GM20000 (cell line): Measurements from ENCODE around the gene JCAD.

ENCODE experiments used
- DNase-seq: peaks from one replicate; pipeline ENCODE4 v3.0.0; 2012; ENCODE audit warnings: low spot score
- TF ChIP-seq, protein P1 (sequence below): IDR thresholded peaks from 2 replicates; pipeline ENCODE4 v1.5.1; 2012; ENCODE audit warnings: mild to moderate bottlenecking, control low read depth; ENCODE audit errors: extremely low read depth, missing control alignments

The JCAD gene

DNA sequence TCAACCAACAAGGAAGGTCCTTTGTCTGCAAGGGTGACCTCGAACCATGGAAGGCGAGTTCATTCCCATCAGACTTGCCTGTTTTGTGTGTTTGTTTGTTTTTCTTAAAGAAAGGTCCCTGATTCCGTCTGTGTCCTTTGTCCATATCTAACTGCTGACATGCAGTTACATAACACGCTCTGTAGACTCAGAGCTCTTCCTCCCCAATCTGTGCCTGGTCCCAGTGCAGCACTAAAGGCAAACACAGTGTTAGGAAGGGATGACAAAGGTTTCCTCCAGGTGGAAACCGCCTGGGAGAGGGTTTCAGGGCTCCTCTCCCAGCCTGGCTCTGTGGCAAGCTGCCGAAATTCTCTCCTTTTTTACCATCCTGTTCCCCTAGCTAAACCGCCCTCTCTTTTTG, 13.4 kb downstream of the JCAD start:
- no peak for DNase-seq
- TF ChIP-seq, protein P1, sequence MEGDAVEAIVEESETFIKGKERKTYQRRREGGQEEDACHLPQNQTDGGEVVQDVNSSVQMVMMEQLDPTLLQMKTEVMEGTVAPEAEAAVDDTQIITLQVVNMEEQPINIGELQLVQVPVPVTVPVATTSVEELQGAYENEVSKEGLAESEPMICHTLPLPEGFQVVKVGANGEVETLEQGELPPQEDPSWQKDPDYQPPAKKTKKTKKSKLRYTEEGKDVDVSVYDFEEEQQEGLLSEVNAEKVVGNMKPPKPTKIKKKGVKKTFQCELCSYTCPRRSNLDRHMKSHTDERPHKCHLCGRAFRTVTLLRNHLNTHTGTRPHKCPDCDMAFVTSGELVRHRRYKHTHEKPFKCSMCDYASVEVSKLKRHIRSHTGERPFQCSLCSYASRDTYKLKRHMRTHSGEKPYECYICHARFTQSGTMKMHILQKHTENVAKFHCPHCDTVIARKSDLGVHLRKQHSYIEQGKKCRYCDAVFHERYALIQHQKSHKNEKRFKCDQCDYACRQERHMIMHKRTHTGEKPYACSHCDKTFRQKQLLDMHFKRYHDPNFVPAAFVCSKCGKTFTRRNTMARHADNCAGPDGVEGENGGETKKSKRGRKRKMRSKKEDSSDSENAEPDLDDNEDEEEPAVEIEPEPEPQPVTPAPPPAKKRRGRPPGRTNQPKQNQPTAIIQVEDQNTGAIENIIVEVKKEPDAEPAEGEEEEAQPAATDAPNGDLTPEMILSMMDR: no peak

DNA sequence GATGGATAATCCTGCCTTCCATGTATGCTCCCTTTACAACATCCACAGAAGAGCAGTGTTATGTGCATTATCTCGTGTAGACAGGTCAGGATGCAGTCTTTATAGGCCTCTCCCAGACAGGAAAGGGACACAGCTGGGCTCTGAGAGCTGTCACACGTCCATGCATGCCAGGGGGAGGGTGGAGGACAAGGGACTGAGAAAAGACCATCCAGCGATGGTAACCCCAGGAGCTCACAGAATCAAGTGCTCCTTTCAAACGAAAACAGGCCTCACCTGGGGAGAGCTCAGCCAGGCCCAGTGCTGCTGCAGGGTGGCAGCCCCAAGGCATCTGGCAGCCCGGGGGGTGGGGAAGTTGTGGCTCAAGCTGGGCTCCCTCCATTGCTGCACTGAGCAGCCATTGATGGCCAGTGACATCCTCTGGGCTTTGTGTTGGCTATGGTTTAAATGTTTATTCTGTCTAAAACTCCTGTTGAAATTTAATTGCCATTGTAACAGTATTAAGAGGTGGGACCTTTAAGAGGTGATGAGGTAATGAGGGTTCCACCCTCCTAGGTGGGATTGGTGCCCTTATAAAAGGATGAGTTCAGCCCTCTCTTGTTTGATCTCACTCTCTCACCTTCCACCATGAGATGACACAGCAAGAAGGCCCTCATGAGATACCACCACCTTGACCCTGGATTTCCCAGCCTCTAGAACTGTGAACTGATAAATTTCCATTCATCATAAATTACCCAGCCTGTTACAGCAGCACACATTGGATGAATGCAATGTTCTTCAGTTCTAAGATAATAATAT, 15.7 kb downstream of the JCAD start:
- DNase-seq: no peak
- TF ChIP-seq, protein P1: no peak

DNA sequence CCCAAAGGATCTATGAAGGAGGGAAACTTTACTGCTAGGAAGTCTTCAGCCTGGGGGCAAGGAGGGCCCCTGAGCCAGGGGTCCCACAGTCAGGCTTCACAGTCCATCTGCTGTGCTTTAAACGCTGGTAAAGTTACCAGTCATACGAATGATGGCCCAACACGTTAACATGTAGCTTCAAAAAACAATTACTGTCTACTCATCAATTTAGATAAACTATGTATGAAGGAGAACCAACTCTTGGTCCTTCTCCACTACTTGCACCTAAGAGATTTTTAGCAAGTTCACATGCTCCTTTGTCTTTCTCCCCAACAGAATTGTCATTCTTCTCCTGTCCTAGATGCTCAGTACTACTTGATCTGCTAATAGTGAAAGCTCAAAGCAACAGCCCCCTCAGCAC, 16.6 kb downstream of the JCAD start:
- no peak for DNase-seq

DNA sequence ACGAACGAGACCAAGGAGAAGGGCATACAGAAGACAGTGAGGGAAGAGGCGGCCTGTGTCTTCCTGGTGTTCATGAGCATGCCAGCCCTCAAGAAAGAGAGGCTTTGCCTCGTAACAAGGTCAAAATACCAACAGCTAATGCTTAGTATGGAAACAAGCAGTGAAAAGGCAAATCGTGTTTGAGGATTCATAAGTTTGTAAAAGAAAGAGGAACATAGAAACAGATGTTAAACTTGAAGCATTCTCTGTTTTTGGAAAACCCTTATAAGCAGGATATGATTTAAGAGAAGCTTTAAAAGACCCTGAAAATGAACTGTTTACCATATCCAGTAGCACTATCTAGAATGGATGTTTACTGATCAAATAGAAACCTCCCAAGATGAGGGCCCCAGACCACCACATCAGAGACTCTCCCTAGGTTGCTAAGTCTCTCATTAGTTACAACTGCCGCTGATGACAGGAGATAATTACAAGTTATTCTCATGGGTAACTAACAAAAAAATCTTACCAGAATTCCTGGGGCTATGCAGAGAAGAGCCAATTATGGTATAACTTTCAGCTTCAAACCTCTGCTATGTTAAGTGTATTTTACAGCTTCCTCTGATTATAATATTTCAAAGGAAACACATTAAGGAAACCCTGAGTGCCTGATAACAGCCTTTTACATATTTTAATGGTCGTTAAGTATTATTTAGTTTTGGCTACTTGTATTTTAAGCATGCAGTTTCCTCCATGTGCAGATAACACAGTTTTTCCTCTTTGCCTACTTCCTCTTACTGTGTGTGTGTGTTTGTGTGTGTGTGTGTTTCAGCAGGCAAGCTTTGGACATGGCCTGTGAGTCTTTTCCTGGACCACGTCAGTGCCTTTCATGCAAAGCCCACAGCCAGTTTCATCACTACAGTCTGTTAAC, 17.9 kb downstream of the JCAD start:
- TF ChIP-seq, protein P1: no peak
- DNase-seq: no peak

More for the DNA sequence above, 16.6 kb downstream of the JCAD start:
- TF ChIP-seq, protein P1: no peak

DNA sequence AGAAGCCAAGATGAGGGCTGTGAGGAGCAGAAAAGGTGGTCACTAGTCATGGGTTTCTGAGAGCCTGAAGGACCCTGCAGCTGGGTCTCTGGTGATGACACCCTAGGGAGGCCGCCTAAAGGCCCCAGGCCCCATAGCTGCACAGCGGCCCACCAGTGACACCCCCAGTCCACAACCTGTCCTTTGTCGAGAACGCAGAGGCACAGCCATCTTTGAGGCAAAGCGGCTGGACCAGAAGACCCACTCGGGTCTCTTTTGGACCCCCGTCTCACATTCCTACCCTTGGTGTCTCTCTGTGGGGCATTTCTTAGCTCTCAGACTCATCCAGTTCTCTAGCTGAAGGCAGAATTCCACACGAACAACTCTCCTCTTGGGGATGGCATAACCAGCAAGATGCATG, 18.8 kb downstream of the JCAD start:
- DNase-seq: no peak
- TF ChIP-seq, protein P1: no peak

DNA sequence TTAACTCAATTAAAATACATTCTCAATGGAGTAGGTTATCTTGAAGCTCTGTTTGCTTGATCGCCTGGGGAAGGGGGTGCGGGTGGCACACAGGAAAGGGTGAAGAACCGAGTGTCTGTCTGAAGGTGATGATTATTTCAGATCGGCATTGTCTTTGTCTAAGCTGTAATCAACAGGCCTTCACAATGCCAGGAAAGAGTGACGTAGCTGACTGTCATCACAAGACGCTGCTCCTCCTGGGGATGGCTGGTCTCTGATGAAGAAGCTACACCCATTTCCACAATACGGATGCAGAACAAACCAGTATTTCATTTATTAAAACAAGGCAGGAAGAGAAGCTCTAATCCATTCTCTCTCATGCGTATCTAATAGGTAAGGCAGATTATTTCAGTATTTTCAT, 19.4 kb downstream of the JCAD start:
- TF ChIP-seq, protein P1: no peak
- DNase-seq: no peak

DNA sequence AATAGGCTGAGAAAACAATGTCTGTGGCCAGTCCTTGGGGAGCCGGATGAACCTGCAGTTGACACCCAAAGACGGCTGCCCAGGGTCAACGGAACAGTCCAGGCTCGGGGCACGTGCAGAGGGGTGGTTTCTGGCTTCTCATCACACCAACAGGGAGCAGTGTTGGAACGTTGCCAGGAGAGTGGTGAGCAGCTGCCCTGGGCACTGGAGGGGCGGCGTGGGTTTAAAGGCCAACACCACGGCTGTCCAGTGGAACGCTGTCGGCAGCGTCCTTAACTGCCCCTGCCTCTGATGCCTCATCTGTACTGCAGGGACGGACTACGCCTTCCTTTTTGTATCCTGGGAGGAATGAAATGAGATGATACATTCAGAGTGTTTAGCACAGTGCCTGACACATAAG, 19.8 kb downstream of the JCAD start:
- TF ChIP-seq, protein P1: no peak
- DNase-seq: no peak
